ENCODE measurements around the gene NEURL4. TPM values are rescaled to one million over a fixed set of nuclear protein-coding genes. Genes with fewer than 3 reads are reported as not detected.

NEURL4 gene
- total RNA-seq, 4 donors from 2014 or later: 10.4 to 16.1 (median 11.5) TPM

DNA sequence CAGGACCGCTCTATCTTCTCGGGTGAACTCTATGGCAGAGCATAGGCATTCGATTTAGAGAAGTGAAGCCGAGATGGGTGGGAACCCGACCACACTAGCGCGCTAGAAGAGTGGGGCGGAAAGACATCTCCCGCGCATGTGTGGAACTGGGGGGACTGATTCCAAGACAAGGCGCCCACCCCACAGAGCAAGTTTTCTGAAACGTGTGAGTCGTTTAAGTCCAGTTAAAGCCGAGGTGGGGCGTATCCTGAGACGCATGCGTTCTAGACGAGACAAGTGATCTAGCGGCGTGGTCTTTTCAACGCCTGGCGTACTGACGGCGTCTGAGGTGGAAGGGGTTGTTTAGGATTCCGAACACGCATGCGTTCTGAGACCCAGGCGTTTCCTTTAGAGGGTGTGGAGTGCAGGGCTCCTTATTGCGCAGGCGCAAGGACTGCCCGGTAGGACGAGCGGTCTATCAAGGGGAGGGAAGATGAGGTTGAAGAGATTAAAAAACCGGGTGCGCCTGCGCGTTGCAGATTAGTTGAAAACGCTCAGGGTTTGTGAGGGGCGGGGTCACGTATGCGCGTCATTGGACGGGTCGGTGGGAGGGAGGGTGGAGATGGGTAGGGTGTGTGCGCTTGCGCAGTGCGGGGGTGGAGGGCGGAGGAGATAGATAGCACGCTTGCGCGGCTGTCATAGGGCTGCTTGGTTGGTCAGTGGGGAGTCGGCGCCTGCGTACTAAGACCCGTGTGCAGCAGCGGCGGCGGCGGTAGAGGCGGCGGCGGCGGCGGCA is 22.0 kb downstream of the NEURL4 start, which contains the start of gene EIF5A:
Gene EIF5A, plus strand, starts transcription at position 718 of the 775 bp plus-strand sequence. CDS start 2,008 bp downstream, outside the sequence.
- TF ChIP-seq, protein P1, sequence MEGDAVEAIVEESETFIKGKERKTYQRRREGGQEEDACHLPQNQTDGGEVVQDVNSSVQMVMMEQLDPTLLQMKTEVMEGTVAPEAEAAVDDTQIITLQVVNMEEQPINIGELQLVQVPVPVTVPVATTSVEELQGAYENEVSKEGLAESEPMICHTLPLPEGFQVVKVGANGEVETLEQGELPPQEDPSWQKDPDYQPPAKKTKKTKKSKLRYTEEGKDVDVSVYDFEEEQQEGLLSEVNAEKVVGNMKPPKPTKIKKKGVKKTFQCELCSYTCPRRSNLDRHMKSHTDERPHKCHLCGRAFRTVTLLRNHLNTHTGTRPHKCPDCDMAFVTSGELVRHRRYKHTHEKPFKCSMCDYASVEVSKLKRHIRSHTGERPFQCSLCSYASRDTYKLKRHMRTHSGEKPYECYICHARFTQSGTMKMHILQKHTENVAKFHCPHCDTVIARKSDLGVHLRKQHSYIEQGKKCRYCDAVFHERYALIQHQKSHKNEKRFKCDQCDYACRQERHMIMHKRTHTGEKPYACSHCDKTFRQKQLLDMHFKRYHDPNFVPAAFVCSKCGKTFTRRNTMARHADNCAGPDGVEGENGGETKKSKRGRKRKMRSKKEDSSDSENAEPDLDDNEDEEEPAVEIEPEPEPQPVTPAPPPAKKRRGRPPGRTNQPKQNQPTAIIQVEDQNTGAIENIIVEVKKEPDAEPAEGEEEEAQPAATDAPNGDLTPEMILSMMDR (IDR thresholded peaks at IDR 0.05): no peak
- ATAC-seq (ENCODE audit: low FRiP score) (peak; percentile 94), DNase-seq (ENCODE audit: low spot score) (peak; percentile 98)

- DNase-seq (ENCODE audit: low spot score) (no peak), ATAC-seq (ENCODE audit: low FRiP score) (no peak)
- TF ChIP-seq, protein P1 (IDR thresholded peaks at IDR 0.05): no peak
Measured at GRCh38 chr17:7304179-7304578, 25.0 kb downstream of the NEURL4 start.

GRCh38 chr17:7296189-7296861 is 32.8 kb downstream of the NEURL4 start:
- DNase-seq (ENCODE audit: low spot score): no peak
- TF ChIP-seq, protein P1 (IDR thresholded peaks at IDR 0.05): peak in 2 of 3 donors; percentile 54 to 95
- peak; percentile 73 for ATAC-seq (ENCODE audit: low FRiP score)

- no peak for ATAC-seq (ENCODE audit: low FRiP score)
- DNase-seq (ENCODE audit: low spot score): no peak
- TF ChIP-seq, protein P1 (IDR thresholded peaks at IDR 0.05): no peak
Measured at GRCh38 chr17:7295230-7296180, 33.6 kb downstream of the NEURL4 start.

DNA sequence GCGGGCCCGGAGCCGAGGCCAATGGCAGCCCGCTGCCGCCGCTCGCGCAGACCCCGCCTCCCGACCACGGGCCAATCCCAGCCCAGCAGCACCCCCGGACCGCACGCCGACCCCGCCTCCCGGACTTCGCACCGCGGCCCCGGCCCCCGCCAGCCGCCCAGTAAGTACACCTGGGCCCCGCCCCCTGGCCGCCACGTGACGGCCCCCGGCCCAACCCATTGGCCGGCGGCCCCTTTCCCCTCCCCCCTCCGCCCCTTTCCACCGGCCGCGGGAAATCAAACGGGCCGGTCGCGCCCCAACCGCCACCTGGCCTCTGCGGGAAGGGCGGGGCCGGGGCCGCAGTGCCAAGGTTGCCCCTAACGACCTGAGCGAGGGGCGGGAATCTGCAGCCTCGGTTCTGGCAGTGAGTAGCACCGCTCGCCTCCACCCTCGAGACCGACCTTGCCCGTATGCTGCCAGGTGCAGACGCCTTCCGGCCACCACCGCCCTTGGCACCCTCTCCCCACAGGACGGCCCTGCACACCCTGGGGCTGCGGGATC is 34.5 kb downstream of the NEURL4 start, which contains the start of gene YBX2:
Gene YBX2, minus strand, starts transcription at position 26 of the 540 bp plus-strand sequence. CDS start 139 bp downstream, outside the sequence.
- ATAC-seq (ENCODE audit: low FRiP score) (peak; percentile 36), DNase-seq (ENCODE audit: low spot score) (peak; percentile 37)
- TF ChIP-seq, protein P1 (IDR thresholded peaks at IDR 0.05): no peak
